Measurements from ENCODE around the gene CLOCK. TPM values are rescaled to one million over a fixed set of nuclear protein-coding genes. Genes with fewer than 3 reads are reported as not detected.

The CLOCK gene
- total and polyA plus RNA-seq, 2 of the 8 experiments (the other 6 are each of a cell fraction or from before 2014, with no cell fraction given): 7.7 to 24.2 TPM

- no peak for TF ChIP-seq CHD7 (IDR thresholded peaks at IDR 0.05; ENCODE audit: insufficient replicate concordance, low read length)
- no peak for TF ChIP-seq RNF2 (IDR thresholded peaks at IDR 0.05; ENCODE audit: borderline replicate concordance, low read depth, low read length, missing control alignments, poor library complexity, severe bottlenecking)
- TF ChIP-seq GABPA (IDR thresholded peaks at IDR 0.05; ENCODE audit: borderline replicate concordance, insufficient read depth, low read length): no peak
- TF ChIP-seq SP4 (IDR thresholded peaks at IDR 0.05; ENCODE audit: low read length): no peak
- no peak for TF ChIP-seq RFX5 (IDR thresholded peaks at IDR 0.05; ENCODE audit: borderline replicate concordance, low read depth, low read length)
- TF ChIP-seq TBP (IDR thresholded peaks at IDR 0.05; ENCODE audit: low read depth, low read length): no peak
- no peak for TF ChIP-seq KDM1A (IDR thresholded peaks at IDR 0.05; ENCODE audit: borderline replicate concordance, low read length)
- TF ChIP-seq YY1 (IDR thresholded peaks at IDR 0.05; ENCODE audit: low read depth, low read length): no peak
- TF ChIP-seq JUND (IDR thresholded peaks at IDR 0.05; ENCODE audit: low read length): no peak
- no peak for TF ChIP-seq HDAC6 (IDR thresholded peaks at IDR 0.05; ENCODE audit: low read depth, low read length)
These were observed 21.7 kb downstream of the CLOCK start (continued) for GRCh38 chr4:55524844-55525571.

All from H1 (cell line).